Stimulated activated CD8-positive, alpha-beta memory T cell treated with anti-CD3 and anti-CD28 coated beads, Interleukin-15, amount 100 ng/mL, for 1 hour (primary cell): ENCODE data around the gene MS4A4E.
"Not testable (repeated sequence)": the region's sequence is repeated elsewhere in the genome, so short reads cannot be mapped to it uniquely, and the experiment has no call there.

Source experiments
- DNase-seq: peaks from one replicate; pipeline ENCODE4 v3.0.0-alpha.2; 2020; ENCODE audit warnings: low read depth

The MS4A4E gene

DNA sequence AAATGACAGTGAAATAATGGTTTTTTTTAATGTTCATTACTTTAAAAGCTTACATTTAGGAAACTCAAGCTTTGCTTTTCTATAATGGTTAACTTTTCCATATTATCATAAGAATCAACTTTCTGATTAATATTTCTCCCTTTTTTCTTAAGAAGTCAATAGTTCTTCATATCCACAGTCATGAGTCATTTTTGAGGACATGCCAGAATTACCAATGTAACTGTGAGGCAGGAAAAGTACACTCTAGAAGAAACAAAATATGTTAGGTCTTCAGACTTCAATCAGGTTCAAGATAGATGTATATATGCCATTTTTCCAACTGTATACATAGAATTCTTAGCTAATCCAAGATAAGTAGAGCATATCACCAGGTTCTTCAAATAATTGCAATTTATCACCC is 70.9 kb downstream of the MS4A4E start:
- no peak for DNase-seq

DNA sequence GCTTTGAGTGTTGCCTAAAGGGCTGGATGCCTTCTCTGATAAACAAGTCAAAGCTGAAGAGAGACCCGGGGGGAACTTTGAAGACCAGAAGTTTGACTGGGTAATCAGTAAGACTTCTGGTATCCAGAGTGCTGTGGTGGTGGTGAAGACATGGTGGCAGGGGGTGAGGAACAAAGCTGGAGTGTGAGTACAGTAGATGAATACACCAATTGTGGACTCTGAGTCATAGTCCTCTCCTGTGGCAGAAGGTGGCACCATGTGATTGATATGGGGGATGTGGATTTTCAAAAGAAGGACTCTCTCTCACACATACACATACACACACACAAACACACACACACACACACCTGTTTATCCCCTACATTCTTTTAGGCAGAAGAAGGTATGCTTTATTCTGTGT is 72.4 kb downstream of the MS4A4E start:
- no peak for DNase-seq

DNA sequence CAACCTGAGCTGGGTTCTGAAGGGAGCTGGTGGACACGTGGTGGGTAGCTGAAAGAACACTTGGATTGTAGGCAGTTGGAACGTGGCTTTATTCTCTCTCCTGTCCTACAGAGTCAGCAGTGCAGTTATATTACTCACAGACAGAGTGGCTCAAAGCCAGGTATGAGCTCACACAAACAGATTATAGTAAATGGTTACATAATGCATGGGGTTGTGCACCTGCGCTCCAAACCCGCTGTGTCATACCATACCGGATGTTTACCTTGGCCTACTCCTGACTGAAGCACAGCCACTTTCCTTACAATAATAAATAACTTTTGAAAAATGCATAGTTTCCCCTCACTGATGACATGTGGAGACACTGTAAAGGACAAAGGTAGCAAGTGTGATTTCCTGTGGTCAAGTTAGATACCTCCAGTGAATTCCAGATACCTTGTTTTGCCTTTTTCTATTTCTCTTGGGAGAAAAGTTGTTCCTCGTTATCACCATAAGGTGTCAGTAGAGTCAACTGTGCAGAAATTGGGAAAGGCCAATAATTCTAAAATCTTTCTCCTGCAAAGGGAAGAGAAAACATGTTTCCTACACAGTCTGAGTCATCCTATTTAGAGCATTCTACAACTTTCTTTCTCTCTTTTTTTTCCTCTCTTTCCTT is 73.5 kb downstream of the MS4A4E start:
- no peak for DNase-seq

DNA sequence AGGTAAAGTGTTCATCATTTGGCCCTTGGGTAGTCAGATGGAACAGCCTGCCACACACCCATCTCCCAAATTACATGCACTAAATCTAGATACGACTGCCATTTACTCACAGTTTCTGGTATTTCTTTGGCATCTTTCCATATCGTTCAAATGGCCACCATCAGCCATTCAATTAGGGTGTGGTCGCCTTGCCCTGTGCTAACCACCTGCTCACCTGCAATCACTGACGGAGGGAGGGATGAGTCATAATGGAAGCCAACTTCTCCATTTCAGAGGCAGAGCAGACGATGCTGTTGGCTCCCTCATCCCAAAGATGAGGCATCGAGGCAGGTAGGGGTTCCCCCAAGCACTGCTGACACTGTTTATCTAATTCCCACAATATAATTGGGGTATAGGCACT is 74.6 kb downstream of the MS4A4E start:
- DNase-seq, result no peak

DNA sequence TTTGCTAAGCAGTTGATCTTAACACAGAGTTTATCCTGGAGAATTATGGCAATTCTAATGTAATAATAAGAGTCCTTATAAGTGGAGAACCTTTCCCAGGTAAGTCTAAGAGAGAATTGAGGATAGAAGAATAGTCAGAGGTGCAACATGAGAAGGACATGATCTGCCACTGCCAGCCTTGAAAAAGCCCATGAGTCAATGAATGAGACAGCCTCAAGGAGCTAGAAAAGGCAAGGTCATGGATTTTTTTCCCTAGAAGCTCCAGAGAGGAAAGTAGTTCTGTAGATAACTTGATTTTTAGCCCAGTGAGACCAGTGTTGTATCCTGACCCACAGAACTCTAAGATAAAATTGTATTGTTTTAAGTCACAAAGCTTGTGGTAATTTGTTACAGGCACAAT is 77.0 kb downstream of the MS4A4E start:
- DNase-seq, result no peak

DNA sequence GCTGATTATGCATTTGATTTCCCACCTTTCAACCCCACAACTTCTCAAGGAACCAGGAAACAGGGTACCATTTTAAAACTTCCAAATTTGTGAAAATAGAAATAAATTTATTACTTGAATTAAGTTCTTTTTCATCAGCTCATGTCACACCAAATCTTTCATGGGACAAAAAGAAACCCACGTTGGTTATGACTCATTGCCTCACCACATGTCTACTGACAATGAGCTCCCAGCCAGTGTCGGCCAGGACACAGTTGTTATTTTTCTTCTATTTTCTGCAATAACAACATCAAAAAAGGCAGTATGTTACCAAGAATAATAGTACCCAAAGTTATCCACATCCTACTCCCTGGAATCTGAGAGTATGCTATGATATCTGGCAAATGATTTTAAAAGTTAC is 77.4 kb downstream of the MS4A4E start:
- no peak for DNase-seq

DNA sequence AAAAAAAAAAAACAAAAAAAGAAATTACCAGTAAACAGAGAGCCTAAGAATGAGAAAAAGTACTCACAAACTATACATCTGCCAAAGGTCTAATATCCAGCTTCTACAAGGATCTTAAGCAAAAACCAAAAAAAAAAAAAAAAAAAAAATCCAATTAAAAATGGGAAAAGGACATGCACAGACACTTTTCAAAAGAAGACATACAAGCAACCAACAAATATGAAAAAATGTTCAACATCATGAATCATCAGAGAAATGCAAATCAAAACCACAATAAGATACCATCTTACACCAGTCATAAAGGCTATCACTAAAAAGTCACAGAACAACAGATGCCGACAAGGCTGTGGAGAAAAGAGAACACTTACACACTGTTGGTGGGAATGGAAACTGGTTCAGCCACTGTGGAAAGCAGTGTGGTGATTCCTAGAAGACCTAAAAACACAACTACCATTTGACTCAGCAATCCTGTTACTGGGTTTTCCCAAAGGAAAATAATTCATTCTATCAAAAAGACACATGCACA is 78.3 kb downstream of the MS4A4E start:
- no peak for DNase-seq

DNA sequence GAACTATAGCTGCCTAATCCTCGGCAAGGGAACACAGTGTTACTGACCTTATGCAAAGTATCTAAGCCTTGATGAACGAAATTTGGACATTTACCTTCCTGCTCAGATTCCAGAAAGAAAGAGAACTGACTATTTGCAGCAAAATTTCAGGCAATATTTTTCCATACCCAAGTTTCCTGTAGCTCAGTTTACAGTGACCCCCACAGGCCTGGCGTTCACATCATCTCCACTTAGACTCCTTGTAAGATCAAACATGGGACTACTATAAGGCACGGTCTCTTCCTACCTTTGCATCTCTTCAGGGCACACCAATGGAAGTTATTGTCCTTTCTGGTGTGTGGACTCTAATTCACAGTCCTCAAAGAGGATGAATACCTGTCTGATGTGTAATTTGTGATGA is 81.2 kb downstream of the MS4A4E start:
- DNase-seq, result no peak

DNA sequence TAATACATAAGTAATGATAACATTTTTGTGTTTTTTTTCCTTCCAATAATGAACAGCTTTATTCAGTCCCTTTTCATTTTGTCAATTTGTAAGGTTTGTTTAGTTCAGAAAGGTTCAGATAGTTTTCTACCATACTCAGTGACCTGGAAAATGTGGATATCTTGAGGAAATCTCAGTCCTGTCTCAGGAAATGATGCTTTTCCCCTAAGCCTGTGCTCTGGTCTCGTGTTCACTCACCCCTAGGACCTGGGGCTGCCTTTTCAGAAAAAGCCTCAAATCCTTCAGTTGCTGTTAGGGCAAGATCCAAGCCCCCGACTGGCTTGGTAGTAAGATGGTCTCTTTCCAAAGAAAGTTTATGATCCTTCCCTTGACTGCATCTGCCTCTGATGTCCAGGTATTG is 81.8 kb downstream of the MS4A4E start:
- DNase-seq, result no peak

DNA sequence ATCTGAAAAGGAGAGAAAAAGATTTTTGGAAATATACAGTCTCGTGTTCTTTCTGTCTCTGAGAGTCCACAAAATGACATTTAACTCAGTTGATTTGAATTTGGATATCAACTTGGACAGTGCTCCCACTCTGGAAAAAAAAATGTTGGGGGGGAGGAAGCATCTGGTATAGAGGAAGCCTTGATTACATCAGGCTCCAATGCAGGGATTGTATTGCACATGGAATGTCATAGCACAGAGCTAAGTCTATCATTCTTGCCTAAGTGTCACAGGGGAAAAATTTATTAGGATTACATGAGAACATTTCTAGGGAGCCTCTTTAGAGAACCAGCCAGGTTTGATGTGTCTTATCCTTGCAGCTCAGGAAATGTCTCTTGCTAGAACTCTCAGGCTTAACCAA is 83.1 kb downstream of the MS4A4E start:
- no peak for DNase-seq

DNA sequence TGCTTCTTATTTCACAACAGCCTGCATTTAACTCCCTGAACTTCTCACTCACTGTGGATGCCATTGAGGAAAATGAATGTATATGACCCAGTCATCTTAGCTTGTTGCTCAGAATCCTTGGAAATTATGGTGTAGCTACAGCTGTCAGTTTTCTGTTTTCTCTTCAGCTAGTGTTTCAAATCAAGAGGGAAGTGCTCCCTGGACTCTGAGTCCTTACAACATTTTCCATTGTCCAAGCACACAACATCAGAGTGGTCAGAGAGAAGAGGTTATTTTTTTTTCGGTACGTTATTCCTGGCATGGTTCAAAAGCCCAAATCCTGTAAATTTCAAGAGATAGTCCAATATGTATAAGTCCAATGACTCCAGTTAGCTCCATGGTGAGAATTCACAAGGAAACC is 83.7 kb downstream of the MS4A4E start:
- no peak for DNase-seq

DNA sequence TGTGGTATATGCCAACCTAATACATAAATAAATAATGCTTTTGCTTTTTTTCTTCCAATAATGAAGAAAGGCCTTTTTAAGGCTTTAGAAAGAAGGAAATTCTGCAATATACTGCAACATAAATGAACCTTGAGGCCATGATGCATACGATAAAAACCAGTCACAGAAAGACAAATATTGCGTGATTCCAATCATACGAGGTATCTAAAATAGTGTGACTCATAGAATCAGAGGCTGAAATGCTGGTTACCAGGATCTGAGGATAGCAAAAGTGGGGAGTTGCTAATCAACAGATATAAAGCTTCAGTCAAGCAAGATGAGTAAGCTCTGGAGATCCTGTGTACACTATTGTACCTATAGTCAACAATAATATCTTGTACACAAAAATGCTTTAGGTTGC is 84.3 kb downstream of the MS4A4E start:
- no peak for DNase-seq

DNA sequence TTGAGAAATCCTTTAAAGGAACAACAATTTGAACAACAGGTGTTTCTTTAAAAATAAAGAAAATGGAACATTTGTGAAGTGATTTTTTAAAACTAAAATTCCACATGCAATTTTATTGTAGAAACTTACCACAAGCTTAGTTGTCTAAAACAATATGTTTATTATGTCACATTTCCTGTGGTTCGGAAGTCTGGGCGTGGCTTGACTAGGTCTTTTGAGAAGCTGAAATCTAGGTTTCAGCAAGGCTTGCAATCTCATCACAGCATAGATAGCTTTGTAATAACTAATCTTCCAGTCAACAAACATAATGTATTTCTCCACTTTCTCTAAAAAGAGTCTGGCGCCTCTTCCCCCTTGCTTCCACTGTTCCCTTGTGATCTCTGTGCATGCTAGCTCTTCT is 87.0 kb downstream of the MS4A4E start:
- DNase-seq, result no peak

DNA sequence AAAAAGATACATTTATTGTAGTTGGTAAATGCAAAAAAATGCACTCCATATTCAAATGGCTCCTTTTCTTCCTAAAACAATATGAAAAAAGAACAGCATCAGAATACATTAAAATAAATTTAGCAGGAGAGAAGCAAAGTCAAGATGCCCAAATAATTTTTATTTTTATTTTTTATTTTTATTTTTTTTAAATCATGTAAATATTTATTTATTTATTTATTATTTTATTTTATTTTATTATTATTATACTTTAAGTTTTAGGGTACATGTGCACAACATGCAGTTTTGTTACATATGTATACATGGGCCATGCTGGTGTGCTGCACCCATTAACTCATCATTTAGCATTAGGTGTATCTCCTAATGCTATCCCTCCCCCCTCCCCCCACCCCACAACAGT is 90.2 kb downstream of the MS4A4E start:
- DNase-seq, result not testable (repeated sequence)

DNA sequence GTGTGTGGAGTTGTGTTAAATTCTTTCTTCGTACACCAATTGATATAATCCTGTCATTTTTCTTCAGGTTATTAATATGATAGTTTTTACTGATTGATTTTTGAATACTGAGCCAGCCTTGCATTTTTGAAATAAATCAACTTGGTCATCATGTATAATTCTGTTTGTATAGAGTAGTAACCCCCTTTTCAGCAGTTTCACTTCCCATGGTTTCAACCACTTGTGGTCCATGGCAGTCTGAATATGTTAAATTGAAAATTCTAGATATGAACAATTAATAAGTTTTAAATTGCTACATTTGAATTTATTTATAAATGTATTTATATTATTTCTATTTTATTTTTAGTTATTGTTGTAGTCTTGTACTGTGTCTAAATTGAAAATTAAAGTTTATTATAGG is 92.7 kb downstream of the MS4A4E start:
- DNase-seq, result no peak
